ENCODE data around the gene EXOSC10. TPM values are rescaled to one million over a fixed set of nuclear protein-coding genes. Genes with fewer than 3 reads are reported as not detected.
A peak's percentile ranks its signal among the peaks of the same experiment; 100 is the strongest.

Gene EXOSC10
- total and polyA plus RNA-seq, 2 of the 13 experiments (the other 11 are each of a cell fraction or from before 2014, with no cell fraction given): 48.4 to 67.6 TPM

GRCh38 chr1:11059968-11060830 is 39.5 kb downstream of the EXOSC10 start, which contains the start of gene SRM (continued):
- TF ChIP-seq USF2 (IDR thresholded peaks at IDR 0.05; ENCODE audit: low read depth, low read length) (peak; percentile 40), USF2 (CRISPR knock-in tag; IDR thresholded peaks at IDR 0.05; ENCODE audit: borderline replicate concordance) (no peak), ARNT (IDR thresholded peaks at IDR 0.05) (no peak), ZBTB38 (CRISPR knock-in tag; IDR thresholded peaks at IDR 0.05) (no peak), ARID4A (CRISPR knock-in tag; IDR thresholded peaks at IDR 0.05; ENCODE audit: borderline replicate concordance) (peak; percentile 57; the same call in 1 of the 2 replicates), ZNF674 (CRISPR knock-in tag; IDR thresholded peaks at IDR 0.05; ENCODE audit: low read depth) (no peak; the same call in 1 of the 2 replicates), ZNF121 (CRISPR knock-in tag; IDR thresholded peaks at IDR 0.05) (no peak), ZHX2 (IDR thresholded peaks at IDR 0.05; ENCODE audit: low read depth) (no peak), ZHX2 (CRISPR knock-in tag; IDR thresholded peaks at IDR 0.05; ENCODE audit: borderline replicate concordance) (no peak), TOE1 (CRISPR knock-in tag; IDR thresholded peaks at IDR 0.05) (no peak; the same call in 1 of the 2 replicates), ZNF30 (CRISPR knock-in tag; IDR thresholded peaks at IDR 0.05) (no peak), ARID2 (CRISPR knock-in tag; IDR thresholded peaks at IDR 0.05; ENCODE audit: borderline replicate concordance) (no peak), TIGD3 (CRISPR knock-in tag; IDR thresholded peaks at IDR 0.05; ENCODE audit: borderline replicate concordance) (no peak), SETDB1 (CRISPR knock-in tag; IDR thresholded peaks at IDR 0.05; ENCODE audit: borderline replicate concordance) (no peak)

All from HepG2 (cell line).